ENCODE measurements around the gene CAMSAP2. TPM values are rescaled to one million over a fixed set of nuclear protein-coding genes. Genes with fewer than 3 reads are reported as not detected.

The CAMSAP2 gene
- 47.8 and 49.7 TPM in 2 replicates for total RNA-seq (2014; rRNA removed; shearing (Covaris generic))
- 15.1 and 24.4 TPM in 2 replicates for polyA plus RNA-seq (2014; cell fraction: nucleus; rRNA removed)

- DNase-seq (ENCODE audit: extremely low read depth, low read depth) = peak; percentile 86
Observed at GRCh38 chr1:200738327-200738948, at the start of gene CAMSAP2. Gene CAMSAP2 (plus strand): TSS chr1:200738893. CDS start chr1:200739828, 935 bp downstream.

GRCh38 chr1:200692316-200692715 lies 46.4 kb upstream of the CAMSAP2 start:
- no peak for DNase-seq (ENCODE audit: extremely low read depth, low read depth)

- no peak for DNase-seq (ENCODE audit: extremely low read depth, low read depth)
Observed at GRCh38 chr1:200693327-200693726, 45.4 kb upstream of the CAMSAP2 start.

GRCh38 chr1:200694738-200695137 lies 44.0 kb upstream of the CAMSAP2 start:
- DNase-seq (ENCODE audit: extremely low read depth, low read depth) = no peak

GRCh38 chr1:200699871-200700270 lies 38.8 kb upstream of the CAMSAP2 start:
- DNase-seq (ENCODE audit: extremely low read depth, low read depth) = no peak

- DNase-seq (ENCODE audit: extremely low read depth, low read depth) = no peak
Observed at GRCh38 chr1:200704986-200705500, 33.6 kb upstream of the CAMSAP2 start.

GRCh38 chr1:200706111-200706814 lies 32.4 kb upstream of the CAMSAP2 start:
- DNase-seq (ENCODE audit: extremely low read depth, low read depth) = no peak

GRCh38 chr1:200707116-200707515 lies 31.6 kb upstream of the CAMSAP2 start:
- DNase-seq (ENCODE audit: extremely low read depth, low read depth) = no peak

- DNase-seq (ENCODE audit: extremely low read depth, low read depth) = no peak
Observed at GRCh38 chr1:200708161-200708560, 30.5 kb upstream of the CAMSAP2 start.

- DNase-seq (ENCODE audit: extremely low read depth, low read depth) = no peak
Observed at GRCh38 chr1:200708769-200709168, 29.9 kb upstream of the CAMSAP2 start.

- DNase-seq (ENCODE audit: extremely low read depth, low read depth) = no peak
Observed at GRCh38 chr1:200710166-200710565, 28.5 kb upstream of the CAMSAP2 start.

GRCh38 chr1:200714504-200715187 lies 24.0 kb upstream of the CAMSAP2 start:
- no peak for DNase-seq (ENCODE audit: extremely low read depth, low read depth)

GRCh38 chr1:200720199-200720598 lies 18.5 kb upstream of the CAMSAP2 start:
- no peak for DNase-seq (ENCODE audit: extremely low read depth, low read depth)

- DNase-seq (ENCODE audit: extremely low read depth, low read depth) = no peak
Observed at GRCh38 chr1:200724064-200724463, 14.6 kb upstream of the CAMSAP2 start.

- DNase-seq (ENCODE audit: extremely low read depth, low read depth) = no peak
Observed at GRCh38 chr1:200727257-200727656, 11.4 kb upstream of the CAMSAP2 start.

- no peak for DNase-seq (ENCODE audit: extremely low read depth, low read depth)
Observed at GRCh38 chr1:200729863-200730262, 8.8 kb upstream of the CAMSAP2 start.

- DNase-seq (ENCODE audit: extremely low read depth, low read depth) = no peak
Observed at GRCh38 chr1:200731654-200732332, 6.9 kb upstream of the CAMSAP2 start.

GRCh38 chr1:200732438-200732837 lies 6.3 kb upstream of the CAMSAP2 start:
- no peak for DNase-seq (ENCODE audit: extremely low read depth, low read depth)

GRCh38 chr1:200733907-200734306 lies 4.8 kb upstream of the CAMSAP2 start:
- DNase-seq (ENCODE audit: extremely low read depth, low read depth) = no peak

- DNase-seq (ENCODE audit: extremely low read depth, low read depth) = no peak
Observed at GRCh38 chr1:200737647-200738291, 924 bp upstream of the CAMSAP2 start.

Data from NCI-H460 (cell line).